HepG2 (cell line): ENCODE results near the gene MAN1B1. TPM values are rescaled to one million over a fixed set of nuclear protein-coding genes. Genes with fewer than 3 reads are reported as not detected.

ENCODE experiments used
- ARID2 ChIP-seq: sonication (generic); formaldehyde crosslinking; IDR thresholded peaks from 2 replicates; pipeline ENCODE4 v1.8.1; 2022; ENCODE audit warnings: mild to moderate bottlenecking, missing genetic modification reagents, borderline replicate concordance
- HOXA5 ChIP-seq: sonication (generic); formaldehyde crosslinking; IDR thresholded peaks from 2 replicates; pipeline ENCODE4 v1.4.0; 2020; ENCODE audit warnings: missing genetic modification reagents
- KAT8 ChIP-seq: IDR thresholded peaks from 2 replicates; pipeline ENCODE4 v1.6.1; 2016; ENCODE audit warnings: missing genetic modification reagents, missing compliant biosample characterization
- KDM6A ChIP-seq: IDR thresholded peaks from 2 replicates; pipeline ENCODE4 v1.6.1; 2016; ENCODE audit warnings: low read depth
- NCOA1 ChIP-seq: sonication (generic); formaldehyde crosslinking; IDR thresholded peaks from 2 replicates; pipeline ENCODE4 v1.9.0; 2021; ENCODE audit warnings: missing genetic modification reagents
- RERE ChIP-seq: IDR thresholded peaks from 2 replicates; pipeline ENCODE4 v1.6.1; 2016; ENCODE audit warnings: low read depth, missing genetic modification reagents, missing compliant biosample characterization
- STAT5B ChIP-seq: sonication (generic); formaldehyde crosslinking; IDR thresholded peaks from 2 replicates; pipeline ENCODE4 v1.4.0; 2020; ENCODE audit warnings: missing genetic modification reagents
- TEF ChIP-seq: sonication (generic); formaldehyde crosslinking; IDR thresholded peaks from 2 replicates; pipeline ENCODE4 v1.5.0; 2020; ENCODE audit warnings: missing genetic modification reagents
- WIZ ChIP-seq: sonication (generic); formaldehyde crosslinking; IDR thresholded peaks from 2 replicates; pipeline ENCODE4 v1.5.1; 2020; ENCODE audit warnings: mild to moderate bottlenecking, missing genetic modification reagents
- ZBTB7A ChIP-seq: sonication (generic); formaldehyde crosslinking; IDR thresholded peaks from 2 replicates; pipeline ENCODE4 v1.8.0; 2022; ENCODE audit warnings: mild to moderate bottlenecking, missing genetic modification reagents
- ZMAT3 ChIP-seq: sonication (generic); formaldehyde crosslinking; conservative IDR thresholded peaks from 2 replicates; pipeline ENCODE4 v1.7.0; 2021; ENCODE audit warnings: missing genetic modification reagents
- ZMYM2 ChIP-seq: sonication (generic); formaldehyde crosslinking; IDR thresholded peaks from 2 replicates; pipeline ENCODE4 v1.8.0; 2022; ENCODE audit warnings: mild to moderate bottlenecking, missing genetic modification reagents
- ZNF264 ChIP-seq: sonication (generic); formaldehyde crosslinking; IDR thresholded peaks from 2 replicates; pipeline ENCODE4 v1.4.0; 2020; ENCODE audit warnings: missing genetic modification reagents
- ZNF296 ChIP-seq: sonication (generic); formaldehyde crosslinking; conservative IDR thresholded peaks from 2 replicates; pipeline ENCODE4 v1.5.0; 2020; ENCODE audit warnings: mild to moderate bottlenecking, missing genetic modification reagents
- ZNF816 ChIP-seq: sonication (generic); formaldehyde crosslinking; IDR thresholded peaks from 2 replicates; pipeline ENCODE4 v1.8.0; 2022; ENCODE audit warnings: missing genetic modification reagents, mild to moderate bottlenecking, borderline replicate concordance
- polyA plus RNA-seq, 8 experiments: library from polyadenylated mRNA; depleted of rRNA in 3 of 8; stranded (reverse) in 7 of 8; unstranded in 1 of 8; fragments of >200 nt; fragmentation: Illumina TruSeq in 4 of 8; extraction: Trizol in 4 of 8; gene quantifications; 2 replicates each; pipeline versions ENCODE4 v1.2.1 to v1.2.3, GENCODE V29; 2011 to 2016; ENCODE audit warnings: low read depth in 4 of 8, missing spikeins in 1 of 8, mixed read lengths in 1 of 8; ENCODE audit not compliant: insufficient read depth in 1 of 8
- total RNA-seq, 5 experiments: library from RNA; depleted of rRNA; stranded (reverse); fragments of >200 nt; fragmentation: Illumina TruSeq; extraction: Trizol; gene quantifications; 2 replicates each; pipeline ENCODE4 v1.2.3, GENCODE V29; 2016; ENCODE audit warnings: low read depth in 1 of 5

The MAN1B1 gene
- total and polyA plus RNA-seq, 2 of the 13 experiments (the other 11 are each of a cell fraction or from before 2014, with no cell fraction given): 48.9 to 59.5 TPM

- TF ChIP-seq ZBTB7A (CRISPR knock-in tag) (no peak), KAT8 (CRISPR knock-in tag) (peak; percentile 54; the same call in 1 of the 2 replicates), NCOA1 (CRISPR knock-in tag) (no peak), ZNF296 (CRISPR knock-in tag) (0 out of 2 replicates have a peak, but pooled peaks have one; percentile 11), WIZ (CRISPR knock-in tag) (peak; percentile 54; the same call in 1 of the 2 replicates), HOXA5 (CRISPR knock-in tag) (peak; percentile 85; the same call in 1 of the 2 replicates), ARID2 (CRISPR knock-in tag) (no peak), ZNF264 (CRISPR knock-in tag) (no peak), ZMAT3 (CRISPR knock-in tag) (no peak; the same call in 1 of the 2 replicates), ZMYM2 (CRISPR knock-in tag) (no peak), STAT5B (no peak), KDM6A (CRISPR knock-in tag) (no peak), RERE (CRISPR knock-in tag) (no peak), TEF (CRISPR knock-in tag) (no peak), ZNF816 (CRISPR knock-in tag) (no peak)
These were observed 32.5 kb upstream of the MAN1B1 start, which contains the start of gene ENTPD2 (continued) for GRCh38 chr9:137053944-137054931.
